EL (cell line): ENCODE results near the gene VMP1.
"Not testable (repeated sequence)": the region's sequence is repeated elsewhere in the genome, so short reads cannot be mapped to it uniquely, and the experiment has no call there.

ENCODE experiments used
- DNase-seq: peaks from one replicate; pipeline ENCODE4 v3.0.0-alpha.2; 2016

Gene VMP1

GRCh38 chr17:59756236-59756818, 48.9 kb downstream of the VMP1 start:
- DNase-seq: peak; percentile 88

- no peak for DNase-seq
Observed at GRCh38 chr17:59757043-59757442, 49.6 kb downstream of the VMP1 start.

- DNase-seq: no peak
Observed at GRCh38 chr17:59757470-59757869, 50.0 kb downstream of the VMP1 start.

DNA sequence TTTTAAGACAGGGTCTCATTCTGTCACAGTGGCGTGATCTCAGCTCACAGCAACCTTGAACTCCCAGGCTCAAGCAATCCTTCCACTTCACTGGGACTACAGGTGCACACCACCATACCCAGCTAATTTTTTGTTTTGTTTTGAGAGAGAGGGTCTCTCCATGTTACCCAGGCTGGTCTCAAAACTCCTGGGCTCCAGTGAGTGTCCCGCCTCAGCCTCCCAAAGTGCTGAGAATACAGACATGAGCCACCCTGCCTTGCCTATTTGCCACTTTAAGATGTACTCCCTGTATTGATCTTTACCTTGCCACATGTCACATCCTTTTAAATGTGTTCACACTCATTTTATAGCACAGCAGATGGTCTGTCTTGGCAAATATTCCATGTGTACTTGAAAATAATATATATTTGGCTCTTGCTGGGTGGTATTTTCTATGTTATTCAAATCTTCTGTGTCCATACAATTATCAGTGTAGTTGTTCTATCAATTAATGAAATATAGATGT, 50.5 kb downstream of the VMP1 start:
- DNase-seq: no peak

GRCh38 chr17:59758998-59759651, 51.7 kb downstream of the VMP1 start:
- DNase-seq: not testable (repeated sequence)

DNA sequence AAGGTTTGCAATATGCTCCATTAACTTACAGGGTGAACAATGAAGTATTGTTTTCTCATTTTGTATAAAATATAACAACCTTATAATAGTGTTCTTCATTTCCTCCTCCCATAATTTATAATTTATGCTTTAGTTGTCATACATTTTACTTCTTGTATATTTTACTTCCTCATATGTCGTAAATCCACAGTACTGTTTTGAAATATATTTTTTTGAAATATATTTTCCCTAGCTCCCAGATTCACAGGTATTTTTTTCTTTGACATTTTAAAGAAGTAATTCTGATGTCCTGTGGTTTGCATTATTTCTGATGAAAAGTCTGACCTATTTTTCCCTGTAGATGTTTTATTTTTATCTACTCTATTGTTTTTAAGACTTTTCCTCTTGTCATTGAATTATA, 52.7 kb downstream of the VMP1 start:
- no peak for DNase-seq

- peak; percentile 90 for DNase-seq
Observed at GRCh38 chr17:59761385-59762048, 54.1 kb downstream of the VMP1 start.

- peak; percentile 66 for DNase-seq
Observed at GRCh38 chr17:59762049-59762823, 54.8 kb downstream of the VMP1 start.

GRCh38 chr17:59762824-59763374, 55.4 kb downstream of the VMP1 start:
- DNase-seq: no peak

DNA sequence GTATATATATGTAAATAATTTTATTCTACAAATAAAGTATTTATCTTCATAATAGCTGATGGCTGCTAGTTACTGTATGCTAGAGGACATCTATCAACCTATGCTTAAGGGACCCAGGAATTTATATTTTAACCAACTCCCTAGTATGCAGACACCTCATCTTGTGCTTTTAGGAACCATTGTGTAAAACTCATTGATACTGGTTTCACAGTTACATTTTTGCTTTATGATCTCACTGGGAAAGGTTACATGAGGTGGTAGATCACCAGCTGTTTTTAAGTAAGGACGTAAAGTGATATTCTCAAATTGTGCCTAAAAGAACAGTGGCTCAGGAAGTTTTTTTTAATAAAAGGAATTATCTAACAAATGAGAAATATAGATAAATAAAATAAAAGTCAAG, 56.4 kb downstream of the VMP1 start:
- peak; percentile 86 for DNase-seq

DNA sequence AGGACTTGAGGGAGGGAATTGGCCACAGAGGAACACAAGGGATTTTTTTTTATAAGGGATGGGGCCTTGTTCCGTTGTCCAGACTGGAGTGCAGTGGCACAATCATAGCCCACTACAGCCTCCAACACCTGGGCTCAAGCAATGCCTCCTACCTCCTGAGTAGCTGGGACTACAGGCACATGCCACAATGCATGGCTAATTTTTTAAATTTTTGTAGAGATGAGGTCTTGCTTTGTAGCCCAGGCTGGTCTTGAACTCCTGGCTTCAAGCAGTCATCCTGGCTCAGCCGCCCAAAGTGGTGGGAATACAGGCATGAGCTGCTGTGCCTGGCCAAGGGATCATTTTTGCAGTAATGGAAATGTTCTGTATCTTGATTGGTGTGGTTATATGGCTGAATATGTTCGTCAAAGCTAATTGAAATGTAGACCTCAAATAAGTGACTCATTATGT, 56.9 kb downstream of the VMP1 start:
- no peak for DNase-seq

- DNase-seq: no peak
Observed at GRCh38 chr17:59765038-59765437, 57.6 kb downstream of the VMP1 start.

- DNase-seq: no peak
Observed at GRCh38 chr17:59766491-59766890, 59.0 kb downstream of the VMP1 start.

DNA sequence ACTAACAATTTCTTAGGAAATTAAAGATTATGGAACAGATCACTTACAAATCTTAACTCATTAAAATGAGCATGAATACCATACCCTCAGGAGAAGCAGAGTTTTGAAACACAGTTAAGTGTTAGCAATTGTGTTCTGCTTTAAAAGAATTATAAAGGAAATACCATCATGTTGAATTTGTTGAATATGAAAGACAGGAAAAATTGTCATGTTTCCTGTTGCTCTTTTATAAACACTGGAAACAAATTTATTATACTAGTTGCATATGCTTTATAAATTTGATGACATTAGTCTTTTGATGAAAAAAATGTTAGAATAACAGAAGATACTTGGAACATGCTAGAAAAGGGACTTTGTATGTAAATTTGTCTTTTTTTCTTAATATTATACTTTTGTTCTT, 59.7 kb downstream of the VMP1 start:
- no peak for DNase-seq

DNA sequence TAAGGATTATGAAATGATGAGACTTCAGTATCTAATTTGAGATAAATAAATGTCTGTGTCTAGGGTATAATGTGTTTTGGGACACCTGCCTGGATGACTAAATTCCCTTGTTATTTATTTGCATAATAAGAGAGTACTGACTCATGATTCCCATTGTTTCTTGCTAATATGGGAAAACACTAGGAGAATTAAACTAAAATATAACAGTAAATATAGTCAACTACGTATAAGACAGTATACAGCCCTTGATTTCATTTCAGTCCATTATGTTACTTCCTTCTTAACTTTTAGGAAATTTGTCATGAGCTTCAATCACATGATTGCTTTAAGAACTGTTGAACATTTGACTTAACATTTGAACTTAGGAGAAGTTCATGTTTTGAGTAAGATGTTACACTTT, 62.4 kb downstream of the VMP1 start:
- DNase-seq: no peak

DNA sequence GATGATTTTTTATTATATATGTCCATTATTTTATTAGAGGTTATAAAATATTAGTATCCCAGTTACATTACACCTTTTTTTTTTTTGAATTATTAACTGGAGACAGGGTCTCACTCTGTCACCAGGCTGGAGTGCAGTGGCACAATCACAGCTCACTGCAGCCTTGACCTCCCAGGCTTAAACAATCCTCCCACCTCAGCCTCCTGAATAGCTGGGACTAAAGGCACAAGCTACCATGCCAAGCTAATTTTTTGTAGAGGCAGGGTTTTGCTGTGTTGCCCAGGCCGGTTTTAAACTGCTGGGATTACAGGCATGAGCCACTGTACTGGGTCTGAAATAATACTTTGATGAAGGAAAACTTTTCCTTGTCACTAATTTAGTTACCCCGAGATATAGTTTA, 63.6 kb downstream of the VMP1 start:
- no peak for DNase-seq

GRCh38 chr17:59775786-59776350, 68.4 kb downstream of the VMP1 start:
- no peak for DNase-seq

GRCh38 chr17:59776577-59776976, 69.1 kb downstream of the VMP1 start:
- DNase-seq: no peak

DNA sequence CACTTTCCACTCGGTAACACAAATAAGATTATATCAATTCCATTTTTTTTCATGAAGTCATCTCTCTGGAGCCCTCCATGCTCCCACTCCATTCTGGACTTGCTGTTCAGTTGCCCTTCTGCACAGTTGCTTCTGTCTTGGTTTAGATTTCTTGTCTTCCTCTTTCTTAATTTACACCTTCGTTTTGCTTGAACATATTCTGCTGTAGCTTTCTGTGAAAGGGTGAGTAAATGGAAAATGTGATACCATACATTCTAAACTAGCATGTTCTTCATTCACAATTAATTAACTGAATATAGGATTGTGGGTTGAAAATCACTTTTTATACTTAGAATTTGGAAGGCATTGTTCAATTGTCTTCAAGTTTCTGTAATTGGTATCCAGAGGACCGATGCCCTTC, 69.6 kb downstream of the VMP1 start:
- DNase-seq: no peak

- DNase-seq: no peak
Observed at GRCh38 chr17:59778996-59779395, 71.5 kb downstream of the VMP1 start.

DNA sequence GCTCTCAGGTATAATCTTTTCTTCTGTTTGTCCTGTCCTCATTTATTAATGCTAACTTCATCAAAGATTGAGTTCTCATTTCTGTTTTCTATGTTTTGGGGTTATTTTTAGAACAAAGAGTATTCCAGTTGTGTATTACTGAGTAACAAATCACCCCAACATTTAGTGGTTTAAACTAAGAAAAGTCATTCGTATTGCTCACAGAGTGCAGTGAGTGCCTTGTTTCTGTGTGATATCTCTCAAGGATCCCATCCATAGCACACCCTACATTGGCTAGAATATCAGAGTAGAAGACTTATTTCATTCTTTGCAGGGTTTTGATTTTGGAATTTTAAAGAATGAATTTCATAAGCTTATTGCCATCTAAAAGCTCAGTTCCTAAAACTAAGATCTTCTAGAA, 72.1 kb downstream of the VMP1 start:
- DNase-seq: no peak

GRCh38 chr17:59780548-59780947, 73.1 kb downstream of the VMP1 start:
- not testable (repeated sequence) for DNase-seq
